ENCODE data around the gene EFNB2. TPM values are rescaled to one million over a fixed set of nuclear protein-coding genes. Genes with fewer than 3 reads are reported as not detected.

The EFNB2 gene, protein sequence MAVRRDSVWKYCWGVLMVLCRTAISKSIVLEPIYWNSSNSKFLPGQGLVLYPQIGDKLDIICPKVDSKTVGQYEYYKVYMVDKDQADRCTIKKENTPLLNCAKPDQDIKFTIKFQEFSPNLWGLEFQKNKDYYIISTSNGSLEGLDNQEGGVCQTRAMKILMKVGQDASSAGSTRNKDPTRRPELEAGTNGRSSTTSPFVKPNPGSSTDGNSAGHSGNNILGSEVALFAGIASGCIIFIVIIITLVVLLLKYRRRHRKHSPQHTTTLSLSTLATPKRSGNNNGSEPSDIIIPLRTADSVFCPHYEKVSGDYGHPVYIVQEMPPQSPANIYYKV
- total RNA-seq, result under 1 TPM; 0.11 to 0.20 TPM

DNA sequence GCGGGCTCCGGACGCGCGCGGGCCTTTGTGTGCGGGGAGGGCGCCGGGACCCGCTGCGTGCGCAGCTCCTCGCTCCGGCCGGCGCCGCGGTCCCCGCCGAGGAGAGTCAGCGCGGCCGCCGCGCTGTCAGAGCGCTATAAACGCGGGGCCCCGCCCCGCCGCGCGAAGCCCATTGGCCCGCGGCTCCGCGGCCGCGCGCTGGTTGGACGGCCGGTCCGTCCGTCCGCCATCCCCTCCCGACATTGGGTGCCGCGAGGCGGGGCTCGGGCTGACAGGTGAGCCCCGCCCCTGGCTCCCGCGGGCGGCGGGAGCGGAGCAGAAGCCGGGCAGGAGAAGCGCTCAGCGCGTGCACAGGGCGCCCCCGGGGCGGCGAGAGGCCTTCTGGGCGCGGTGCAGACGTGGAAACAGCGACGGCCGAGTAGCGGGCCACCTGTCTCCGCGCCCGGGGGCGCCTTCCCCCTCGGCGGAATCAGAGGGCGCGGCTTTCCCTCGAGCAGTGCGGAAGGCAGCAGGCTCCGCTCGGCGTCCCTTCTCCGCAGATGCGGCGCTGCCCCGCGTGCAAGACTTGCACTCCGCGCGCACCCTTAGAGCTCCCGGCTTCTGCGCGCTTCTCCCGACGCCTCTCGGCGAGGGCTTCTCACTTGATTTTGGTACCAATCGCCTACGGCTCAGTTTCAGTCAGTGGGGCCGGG, at the start of gene EFNB2:
EFNB2 (minus strand) TSS at position 111 of the 692 bp plus-strand sequence. CDS start 698 bp downstream, outside the sequence.
- Mint-ChIP-seq H3K9me3 (no peaks in the 10 kb centered on the region), H3K27ac (no peak within 1 kb of the TSS), H3K27me3 (peaks cover 31% of the 10 kb centered on the region), H3K4me1 (ENCODE audit: low read depth) (peaks cover 15% of the 10 kb centered on the region), H3K36me3 (ENCODE audit: low read depth) (peaks cover 1% of the 10 kb centered on the region), H3K4me3 (peak within 1 kb of the TSS; percentile 81)
- ChIA-PET CTCF (interaction anchor here (0.6 to 3.0 kb wide), 29 partner anchors 10 to 1762 kb away, joined by 3 to 28 read pairs (median 3); partner anchors contain the start of gene ARGLU1), POLR2A (interaction anchor here (0.6 to 1.4 kb wide), 5 partner anchors 10 to 85 kb away, joined by 3 to 5 read pairs (median 3); partner anchors contain the start of gene ARGLU1)
- ATAC-seq, result peak; percentile 98
- intact Hi-C loops (cut with micrococcal nuclease), result no loop called here
- TF ChIP-seq, protein P1, sequence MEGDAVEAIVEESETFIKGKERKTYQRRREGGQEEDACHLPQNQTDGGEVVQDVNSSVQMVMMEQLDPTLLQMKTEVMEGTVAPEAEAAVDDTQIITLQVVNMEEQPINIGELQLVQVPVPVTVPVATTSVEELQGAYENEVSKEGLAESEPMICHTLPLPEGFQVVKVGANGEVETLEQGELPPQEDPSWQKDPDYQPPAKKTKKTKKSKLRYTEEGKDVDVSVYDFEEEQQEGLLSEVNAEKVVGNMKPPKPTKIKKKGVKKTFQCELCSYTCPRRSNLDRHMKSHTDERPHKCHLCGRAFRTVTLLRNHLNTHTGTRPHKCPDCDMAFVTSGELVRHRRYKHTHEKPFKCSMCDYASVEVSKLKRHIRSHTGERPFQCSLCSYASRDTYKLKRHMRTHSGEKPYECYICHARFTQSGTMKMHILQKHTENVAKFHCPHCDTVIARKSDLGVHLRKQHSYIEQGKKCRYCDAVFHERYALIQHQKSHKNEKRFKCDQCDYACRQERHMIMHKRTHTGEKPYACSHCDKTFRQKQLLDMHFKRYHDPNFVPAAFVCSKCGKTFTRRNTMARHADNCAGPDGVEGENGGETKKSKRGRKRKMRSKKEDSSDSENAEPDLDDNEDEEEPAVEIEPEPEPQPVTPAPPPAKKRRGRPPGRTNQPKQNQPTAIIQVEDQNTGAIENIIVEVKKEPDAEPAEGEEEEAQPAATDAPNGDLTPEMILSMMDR (IDR thresholded peaks at IDR 0.05), result no peak
- peak; percentile 86 for DNase-seq

DNA sequence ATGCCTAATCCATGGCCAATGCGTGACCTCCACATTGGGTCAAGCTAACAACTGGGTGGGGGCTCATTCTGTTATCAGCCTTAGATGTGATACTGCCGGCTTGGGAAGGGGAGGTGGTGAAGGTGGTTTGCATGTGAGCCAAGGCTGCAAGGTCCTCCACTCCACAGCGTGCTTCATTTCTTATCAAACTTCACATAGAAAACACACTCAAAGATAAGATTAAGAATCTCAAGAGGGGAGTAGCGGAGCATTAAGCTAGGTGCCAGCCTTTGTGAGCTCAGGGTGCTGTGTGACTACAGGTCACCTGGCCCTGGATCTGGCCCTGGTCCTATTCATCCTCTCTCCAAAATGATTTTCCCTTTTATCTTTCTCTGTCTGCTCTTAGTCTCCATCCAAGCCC, 45.8 kb upstream of the EFNB2 start:
- TF ChIP-seq, protein P1 (IDR thresholded peaks at IDR 0.05), result no peak
- no peak for ATAC-seq
- CTCF ChIA-PET, result no interaction called here
- no peak overlapping the region for H3K27ac Mint-ChIP-seq
- H3K27me3 Mint-ChIP-seq, result no peaks in the 10 kb centered on the region
- H3K36me3 Mint-ChIP-seq (ENCODE audit: low read depth), result peaks cover 7% of the 10 kb centered on the region
- intact Hi-C loops (cut with micrococcal nuclease), result no loop called here
- peaks cover 17% of the 10 kb centered on the region for H3K9me3 Mint-ChIP-seq
- no peaks in the 10 kb centered on the region for H3K4me1 Mint-ChIP-seq (ENCODE audit: low read depth)
- POLR2A ChIA-PET, result no interaction called here
- DNase-seq, result no peak
- H3K4me3 Mint-ChIP-seq, result no peak overlapping the region

GRCh38 chr13:106575896-106576295, 40.4 kb upstream of the EFNB2 start:
- no peaks in the 10 kb centered on the region for H3K27me3 Mint-ChIP-seq
- no peaks in the 10 kb centered on the region for H3K9me3 Mint-ChIP-seq
- POLR2A ChIA-PET, result no interaction called here
- DNase-seq (no peak), ATAC-seq (no peak)
- H3K36me3 Mint-ChIP-seq (ENCODE audit: low read depth), result peaks cover 18% of the 10 kb centered on the region
- H3K27ac Mint-ChIP-seq, result no peak overlapping the region
- TF ChIP-seq, protein P1 (IDR thresholded peaks at IDR 0.05), result no peak
- no peak overlapping the region for H3K4me3 Mint-ChIP-seq
- CTCF ChIA-PET, result no interaction called here
- H3K4me1 Mint-ChIP-seq (ENCODE audit: low read depth), result peaks cover 2% of the 10 kb centered on the region
- intact Hi-C loops (cut with micrococcal nuclease), result no loop called here

- ChIA-PET POLR2A (no interaction called here), CTCF (interaction anchor here (1.4 kb wide), 1 partner anchor 25 kb away, joined by 3 read pairs; no protein-coding TSS in a partner anchor)
- intact Hi-C loops (cut with micrococcal nuclease), result no loop called here
- Mint-ChIP-seq H3K27ac (no peak overlapping the region), H3K27me3 (no peaks in the 10 kb centered on the region), H3K4me1 (ENCODE audit: low read depth) (peaks cover 17% of the 10 kb centered on the region), H3K36me3 (ENCODE audit: low read depth) (peaks cover 24% of the 10 kb centered on the region), H3K4me3 (no peak overlapping the region), H3K9me3 (peaks cover 2% of the 10 kb centered on the region)
- no peak for ATAC-seq
- no peak for DNase-seq
- TF ChIP-seq, protein P1 (IDR thresholded peaks at IDR 0.05), result no peak
Observed at GRCh38 chr13:106573868-106574267, 38.4 kb upstream of the EFNB2 start.

Data from activated CD8-positive, alpha-beta T cell treated with anti-CD3 and anti-CD28 coated beads for 36 hours (primary cell).